Panc1 (cell line): ENCODE data around the gene KCNAB1. TPM values are rescaled to one million over a fixed set of nuclear protein-coding genes. Genes with fewer than 3 reads are reported as not detected.

ENCODE experiments used
- ATAC-seq: fragments of 200-7000 bp; cut with Tn5 transposase; 2 replicates; pipeline ENCODE4 v1.9.1; 2020; ENCODE audit warnings: mild to moderate bottlenecking, moderate library complexity
- BruUV-seq: library from RNA; stranded (reverse); fragments of 400-500 nt; replicated peaks from 2 replicates; lab custom pipeline; 2021; lab: Mats Ljungman, UMichigan
- CTCF ChIA-PET: fragments of 300-600 bp; sonication (Branson Sonifier 250); formaldehyde crosslinking; loops from one replicate; lab custom pipeline; 2022; ENCODE audit warnings: antibody characterized with exemption; lab: Charles Lee
- POLR2A ChIA-PET: fragments of 300-600 bp; sonication (Branson Sonifier 250); formaldehyde crosslinking; loops from one replicate; lab custom pipeline; 2022; ENCODE audit warnings: antibody characterized with exemption; lab: Charles Lee
- DNase-seq: peaks from one replicate; pipeline ENCODE4 v3.0.0-alpha.2; 2010; ENCODE audit warnings: low read depth, low spot score
- H3K27ac ChIP-seq: 2 replicates; pipeline ENCODE4 v1.5.1; 2011; ENCODE audit warnings: mild to moderate bottlenecking, low read length, inconsistent platforms
- H3K27me3 ChIP-seq: fragments of 200-500 bp; sonication (Bioruptor generic); 2 replicates; pipeline ENCODE4 v1.6.0; 2014; ENCODE audit warnings: low read length, inconsistent platforms; ENCODE audit not compliant: control insufficient read depth, insufficient read depth
- H3K36me3 ChIP-seq: fragments of 200-500 bp; sonication (Bioruptor generic); 2 replicates; pipeline ENCODE4 v1.5.1; 2014; ENCODE audit warnings: inconsistent platforms, mild to moderate bottlenecking, low read length, moderate library complexity; ENCODE audit not compliant: control insufficient read depth, insufficient read depth
- H3K4me1 ChIP-seq: 2 replicates; pipeline ENCODE4 v1.5.1; 2011; ENCODE audit warnings: inconsistent platforms, mild to moderate bottlenecking, low read length, moderate library complexity; ENCODE audit not compliant: control insufficient read depth, insufficient read depth
- H3K4me3 ChIP-seq, 2 experiments: 2 replicates each; pipeline ENCODE4 v1.5.1; 2011 to 2012; ENCODE audit warnings: low read depth in 2 of 2, low read length in 2 of 2, mild to moderate bottlenecking in 2 of 2, inconsistent platforms in 1 of 2, moderate library complexity in 1 of 2
- H3K9me3 ChIP-seq: fragments of 200-500 bp; sonication (Bioruptor generic); 2 replicates; pipeline ENCODE4 v1.5.1; 2014; ENCODE audit warnings: low read depth, mild to moderate bottlenecking, inconsistent platforms, low read length, moderate library complexity; ENCODE audit not compliant: control insufficient read depth, insufficient read depth
- POLR2AphosphoS5 ChIP-seq: IDR thresholded peaks from 2 replicates; pipeline ENCODE4 v1.6.1; 2012; ENCODE audit warnings: mild to moderate bottlenecking, low read depth, low read length, moderate library complexity
- SIN3A ChIP-seq: IDR thresholded peaks from 2 replicates; pipeline ENCODE4 v1.6.1; 2012; ENCODE audit warnings: low read depth, mild to moderate bottlenecking, low read length, moderate library complexity, borderline replicate concordance; ENCODE audit not compliant: insufficient read depth
- TCF7L2 ChIP-seq: IDR thresholded peaks from 2 replicates; pipeline ENCODE4 v1.6.1; 2011; ENCODE audit warnings: mild to moderate bottlenecking, low read depth, low read length, inconsistent platforms
- in situ Hi-C: cut with HindIII; loops from 2 replicates; pipeline ENCODE4 v1.10.0; 2016; ENCODE audit warnings: low sequenced_read_pairs, low pct_unique_long_range_greater_than_20kb
- intact Hi-C: fragments of 100-400 bp; cut with micrococcal nuclease; formaldehyde crosslinking; loops from one replicate; pipeline ENCODE4 v1.10.0; 2022; ENCODE audit not compliant: unreplicated experiment
- total RNA-seq: library from RNA; stranded (reverse); gene quantifications from one replicate; pipeline ENCODE4 v1.2.1, GENCODE V29; 2021; ENCODE audit not compliant: unreplicated experiment
- TF ChIP-seq, protein P1 (sequence below), 2 experiments: IDR thresholded peaks; 2 replicates each; pipeline ENCODE4 v1.6.1; 2011 to 2012; ENCODE audit warnings: low read depth in 2 of 2, control low read depth in 1 of 2, low read length in 1 of 2, mild to moderate bottlenecking in 1 of 2, moderate library complexity in 1 of 2; ENCODE audit not compliant: insufficient read depth in 1 of 2
- TF ChIP-seq, protein P2 (sequence below): fragments of 450-650 bp; IDR thresholded peaks from 2 replicates; pipeline ENCODE4 v1.5.1; 2017; ENCODE audit warnings: mild to moderate bottlenecking

Gene KCNAB1
- total RNA-seq, 1 experiment from 2014 or later = not detected

DNA sequence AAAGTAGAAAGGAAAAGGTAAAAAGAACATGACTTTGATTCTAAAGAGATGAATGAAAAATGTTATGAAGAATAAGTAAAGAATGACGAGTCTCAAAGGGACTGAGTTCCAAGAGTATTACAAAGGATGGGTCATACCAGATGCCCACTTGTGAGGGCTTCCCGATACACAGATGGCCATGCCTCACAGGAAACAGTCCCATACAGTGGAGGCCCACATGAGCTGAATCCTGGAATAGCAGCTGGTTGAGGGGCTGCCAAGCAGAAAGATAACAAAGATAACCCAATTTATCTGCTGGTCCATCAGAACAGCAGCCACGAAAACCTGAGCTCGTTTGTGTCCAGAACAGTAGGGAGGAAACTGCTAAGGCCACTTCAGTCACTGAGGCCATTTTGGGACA lies 430.9 kb downstream of the KCNAB1 start:
- ATAC-seq = no peak
- Histone ChIP-seq H3K27ac (no peak overlapping the region), H3K36me3 (peaks cover 54% of the 10 kb centered on the region), H3K27me3 (no peaks in the 10 kb centered on the region), H3K4me3 (no peak overlapping the region), H3K9me3 (no peaks in the 10 kb centered on the region), H3K4me1 (peaks cover 12% of the 10 kb centered on the region; the same call in 1 of the 2 replicates)
- CTCF ChIA-PET = no interaction called here
- intact Hi-C loops = loop anchor here (5.0 kb wide), 1 partner anchor 586 kb away; no protein-coding TSS in a partner anchor
- no peak for TF ChIP-seq POLR2AphosphoS5
- TF ChIP-seq, protein P1, sequence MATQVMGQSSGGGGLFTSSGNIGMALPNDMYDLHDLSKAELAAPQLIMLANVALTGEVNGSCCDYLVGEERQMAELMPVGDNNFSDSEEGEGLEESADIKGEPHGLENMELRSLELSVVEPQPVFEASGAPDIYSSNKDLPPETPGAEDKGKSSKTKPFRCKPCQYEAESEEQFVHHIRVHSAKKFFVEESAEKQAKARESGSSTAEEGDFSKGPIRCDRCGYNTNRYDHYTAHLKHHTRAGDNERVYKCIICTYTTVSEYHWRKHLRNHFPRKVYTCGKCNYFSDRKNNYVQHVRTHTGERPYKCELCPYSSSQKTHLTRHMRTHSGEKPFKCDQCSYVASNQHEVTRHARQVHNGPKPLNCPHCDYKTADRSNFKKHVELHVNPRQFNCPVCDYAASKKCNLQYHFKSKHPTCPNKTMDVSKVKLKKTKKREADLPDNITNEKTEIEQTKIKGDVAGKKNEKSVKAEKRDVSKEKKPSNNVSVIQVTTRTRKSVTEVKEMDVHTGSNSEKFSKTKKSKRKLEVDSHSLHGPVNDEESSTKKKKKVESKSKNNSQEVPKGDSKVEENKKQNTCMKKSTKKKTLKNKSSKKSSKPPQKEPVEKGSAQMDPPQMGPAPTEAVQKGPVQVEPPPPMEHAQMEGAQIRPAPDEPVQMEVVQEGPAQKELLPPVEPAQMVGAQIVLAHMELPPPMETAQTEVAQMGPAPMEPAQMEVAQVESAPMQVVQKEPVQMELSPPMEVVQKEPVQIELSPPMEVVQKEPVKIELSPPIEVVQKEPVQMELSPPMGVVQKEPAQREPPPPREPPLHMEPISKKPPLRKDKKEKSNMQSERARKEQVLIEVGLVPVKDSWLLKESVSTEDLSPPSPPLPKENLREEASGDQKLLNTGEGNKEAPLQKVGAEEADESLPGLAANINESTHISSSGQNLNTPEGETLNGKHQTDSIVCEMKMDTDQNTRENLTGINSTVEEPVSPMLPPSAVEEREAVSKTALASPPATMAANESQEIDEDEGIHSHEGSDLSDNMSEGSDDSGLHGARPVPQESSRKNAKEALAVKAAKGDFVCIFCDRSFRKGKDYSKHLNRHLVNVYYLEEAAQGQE (IDR thresholded peaks at IDR 0.05; ENCODE audit: insufficient read depth in 1 of 2, low read depth in 2 of 2, low read length in 1 of 2) = no peak
- no peak for TF ChIP-seq SIN3A
- TF ChIP-seq, protein P2, sequence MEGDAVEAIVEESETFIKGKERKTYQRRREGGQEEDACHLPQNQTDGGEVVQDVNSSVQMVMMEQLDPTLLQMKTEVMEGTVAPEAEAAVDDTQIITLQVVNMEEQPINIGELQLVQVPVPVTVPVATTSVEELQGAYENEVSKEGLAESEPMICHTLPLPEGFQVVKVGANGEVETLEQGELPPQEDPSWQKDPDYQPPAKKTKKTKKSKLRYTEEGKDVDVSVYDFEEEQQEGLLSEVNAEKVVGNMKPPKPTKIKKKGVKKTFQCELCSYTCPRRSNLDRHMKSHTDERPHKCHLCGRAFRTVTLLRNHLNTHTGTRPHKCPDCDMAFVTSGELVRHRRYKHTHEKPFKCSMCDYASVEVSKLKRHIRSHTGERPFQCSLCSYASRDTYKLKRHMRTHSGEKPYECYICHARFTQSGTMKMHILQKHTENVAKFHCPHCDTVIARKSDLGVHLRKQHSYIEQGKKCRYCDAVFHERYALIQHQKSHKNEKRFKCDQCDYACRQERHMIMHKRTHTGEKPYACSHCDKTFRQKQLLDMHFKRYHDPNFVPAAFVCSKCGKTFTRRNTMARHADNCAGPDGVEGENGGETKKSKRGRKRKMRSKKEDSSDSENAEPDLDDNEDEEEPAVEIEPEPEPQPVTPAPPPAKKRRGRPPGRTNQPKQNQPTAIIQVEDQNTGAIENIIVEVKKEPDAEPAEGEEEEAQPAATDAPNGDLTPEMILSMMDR = no peak
- no peak for TF ChIP-seq TCF7L2
- DNase-seq = no peak
- in situ Hi-C loops = no loop called here
- POLR2A ChIA-PET = no interaction called here
- no TSS peak for BruUV-seq

DNA sequence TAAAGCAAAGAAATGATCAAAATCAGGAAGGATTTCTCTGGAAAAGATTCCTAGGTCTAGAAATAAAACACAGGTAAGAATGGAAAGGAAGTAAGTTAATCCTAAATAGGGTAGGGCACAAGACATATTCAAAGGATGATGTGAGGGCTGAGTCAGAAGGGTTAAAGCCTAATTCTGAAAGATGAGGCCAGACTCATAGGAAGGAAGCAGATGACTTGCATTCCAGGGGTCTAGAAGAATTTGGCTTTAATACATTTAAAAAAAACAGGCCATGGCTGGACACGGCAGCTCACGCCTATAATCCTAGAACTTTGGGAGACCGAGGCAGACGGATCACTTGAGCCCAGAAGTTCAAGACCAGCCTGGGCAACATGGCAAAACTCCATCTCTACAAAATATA lies 431.4 kb downstream of the KCNAB1 start:
- BruUV-seq = no TSS peak
- no peak overlapping the region for H3K27ac ChIP-seq
- DNase-seq (no peak), ATAC-seq (no peak)
- peaks cover 49% of the 10 kb centered on the region for H3K36me3 ChIP-seq
- no peaks in the 10 kb centered on the region for H3K27me3 ChIP-seq
- TF ChIP-seq, protein P2 = no peak
- TF ChIP-seq SIN3A = no peak
- no peak for TF ChIP-seq POLR2AphosphoS5
- TF ChIP-seq, protein P1 (IDR thresholded peaks at IDR 0.05; ENCODE audit: insufficient read depth in 1 of 2, low read depth in 2 of 2, low read length in 1 of 2) = no peak
- in situ Hi-C loops (no loop called here), intact Hi-C loops (loop anchor here (5.0 kb wide), 1 partner anchor 586 kb away; no protein-coding TSS in a partner anchor)
- H3K9me3 ChIP-seq = no peaks in the 10 kb centered on the region
- CTCF ChIA-PET = no interaction called here
- no peak overlapping the region for H3K4me3 ChIP-seq
- POLR2A ChIA-PET = no interaction called here
- H3K4me1 ChIP-seq = peaks cover 12% of the 10 kb centered on the region; the same call in 1 of the 2 replicates
